Activated CD4-positive, alpha-beta T cell treated with anti-CD3 and anti-CD28 coated beads for 36 hours (primary cell): ENCODE measurements around the gene CNN2. TPM values are rescaled to one million over a fixed set of nuclear protein-coding genes. Genes with fewer than 3 reads are reported as not detected.
A peak's percentile ranks its signal among the peaks of the same experiment; 100 is the strongest.

Source experiments
- ATAC-seq: fragments of 200-7000 bp; cut with Tn5 transposase; one replicate; pipeline ENCODE4 v1.10.0; 2021; ENCODE audit warnings: mild to moderate bottlenecking, moderate library complexity
- CTCF ChIA-PET: fragments of 350-600 bp; sonication (Branson Sonifier 250); formaldehyde crosslinking; loops from one replicate; lab custom pipeline; 2021; ENCODE audit warnings: antibody characterized with exemption; lab: Charles Lee
- POLR2A ChIA-PET: fragments of 350-600 bp; sonication (Branson Sonifier 250); formaldehyde crosslinking; loops from one replicate; lab custom pipeline; 2021; ENCODE audit warnings: antibody characterized with exemption, inconsistent platforms; lab: Charles Lee
- DNase-seq: peaks from one replicate; pipeline ENCODE4 v3.0.0-alpha.2; 2020
- H3K27ac Mint-ChIP-seq: one replicate; pipeline ENCODE4 v1.8.0; 2021; ENCODE audit warnings: mixed read lengths
- H3K27me3 Mint-ChIP-seq: one replicate; pipeline ENCODE4 v1.8.0; 2021; ENCODE audit warnings: mixed read lengths
- H3K36me3 Mint-ChIP-seq: one replicate; pipeline ENCODE4 v1.8.0; 2021; ENCODE audit warnings: low read depth, mixed read lengths
- H3K4me1 Mint-ChIP-seq: one replicate; pipeline ENCODE4 v1.8.0; 2021; ENCODE audit warnings: mixed read lengths
- H3K4me3 Mint-ChIP-seq: one replicate; pipeline ENCODE4 v1.8.0; 2021; ENCODE audit warnings: mild to moderate bottlenecking, moderate library complexity, mixed read lengths
- H3K9me3 Mint-ChIP-seq: one replicate; pipeline ENCODE4 v1.8.0; 2021; ENCODE audit warnings: low read depth, mixed read lengths
- intact Hi-C, 2 experiments: fragments of 100-400 bp; cut with DNase I in 1 of 2; cut with micrococcal nuclease in 1 of 2; formaldehyde crosslinking; loops; one replicate each; pipeline versions ENCODE4 v1.14.2 to v1.15.1; 2022 to 2024; cut with DNase I, micrococcal nuclease
- total RNA-seq, 2 experiments: library from RNA; stranded (reverse); gene quantifications; one replicate each; pipeline ENCODE4 v1.2.3, GENCODE V29; 2021

CNN2 gene
- total RNA-seq: 100 to 1,000 TPM; 108 to 130 TPM

GRCh38 chr19:1025960-1026782, at the start of gene CNN2:
TSS of gene CNN2 (plus strand) at chr19:1026608. CDS start at chr19:1026662, 54 bp downstream.
- Mint-ChIP-seq H3K27ac (peak within 1 kb of the TSS; percentile 87), H3K4me1 (peaks cover 31% of the 10 kb centered on the region), H3K27me3 (no peaks in the 10 kb centered on the region), H3K4me3 (peak within 1 kb of the TSS; percentile 88), H3K9me3 (no peaks in the 10 kb centered on the region), H3K36me3 (peaks cover 10% of the 10 kb centered on the region)
- CTCF ChIA-PET: interaction anchor here (0.6 to 1.4 kb wide), 7 partner anchors 11 to 185 kb away, joined by 3 to 7 read pairs (median 4); partner anchors contain the start of gene ABCA7
- DNase-seq (peak; percentile 83), ATAC-seq (peak; percentile 58)
- intact Hi-C loops: loop anchor here in 1 of 2 experiments (1.0 to 5.0 kb wide), 3 partner anchors 41 to 381 kb away; partner anchors contain the start of genes ARHGAP45, DAZAP1 and GPX4
- POLR2A ChIA-PET: interaction anchor here (0.6 to 1.3 kb wide), 7 partner anchors 14 to 243 kb away, joined by 3 to 9 read pairs (median 3); partner anchors contain the start of genes ABCA7 and CIRBP

GRCh38 chr19:977058-977464, 49.3 kb upstream of the CNN2 start:
- no peak for ATAC-seq
- intact Hi-C loops: no loop called here
- ChIA-PET CTCF (interaction anchor here (0.6 to 1.3 kb wide), 3 partner anchors 24 to 206 kb away, joined by 3 to 4 read pairs (median 4); no protein-coding TSS in a partner anchor), POLR2A (interaction anchor here (1.2 kb wide), 1 partner anchor 154 kb away, joined by 3 read pairs; no protein-coding TSS in a partner anchor)
- Mint-ChIP-seq H3K27me3 (no peaks in the 10 kb centered on the region), H3K9me3 (no peaks in the 10 kb centered on the region), H3K4me3 (no peak overlapping the region), H3K4me1 (no peaks in the 10 kb centered on the region), H3K36me3 (peaks cover 4% of the 10 kb centered on the region), H3K27ac (no peak overlapping the region)
- DNase-seq: no peak

GRCh38 chr19:979318-979741, 47.1 kb upstream of the CNN2 start:
- CTCF ChIA-PET: interaction anchor here (0.6 to 1.2 kb wide), 2 partner anchors 36 to 76 kb away, joined by 3 read pairs; no protein-coding TSS in a partner anchor
- ATAC-seq (no peak), DNase-seq (no peak)
- Mint-ChIP-seq H3K27me3 (no peaks in the 10 kb centered on the region), H3K9me3 (no peaks in the 10 kb centered on the region), H3K27ac (no peak overlapping the region), H3K36me3 (peaks cover 2% of the 10 kb centered on the region), H3K4me3 (no peak overlapping the region), H3K4me1 (peaks cover 5% of the 10 kb centered on the region)
- POLR2A ChIA-PET: no interaction called here
- intact Hi-C loops: no loop called here

- ChIA-PET POLR2A (no interaction called here), CTCF (interaction anchor here (0.6 to 2.3 kb wide), 3 partner anchors 55 to 237 kb away, joined by 3 to 24 read pairs (median 5); no protein-coding TSS in a partner anchor)
- peaks cover 10% of the 10 kb centered on the region for H3K4me1 Mint-ChIP-seq
- H3K27ac Mint-ChIP-seq: no peak overlapping the region
- H3K9me3 Mint-ChIP-seq: no peaks in the 10 kb centered on the region
- intact Hi-C loops: loop anchor here in 1 of 2 experiments (5.0 kb wide), 1 partner anchor 208 kb away; no protein-coding TSS in a partner anchor
- H3K27me3 Mint-ChIP-seq: no peaks in the 10 kb centered on the region
- no peak overlapping the region for H3K4me3 Mint-ChIP-seq
- H3K36me3 Mint-ChIP-seq: peaks cover 2% of the 10 kb centered on the region
- ATAC-seq (no peak), DNase-seq (no peak)
These were observed 46.0 kb upstream of the CNN2 start for GRCh38 chr19:980133-980998.

GRCh38 chr19:982567-983170, 43.7 kb upstream of the CNN2 start:
- Mint-ChIP-seq H3K27ac (no peak overlapping the region), H3K4me3 (no peak overlapping the region), H3K27me3 (no peaks in the 10 kb centered on the region), H3K4me1 (peaks cover 14% of the 10 kb centered on the region), H3K36me3 (peaks cover 7% of the 10 kb centered on the region), H3K9me3 (no peaks in the 10 kb centered on the region)
- intact Hi-C loops: loop anchor here (1.0 to 5.0 kb wide), 6 partner anchors 61 to 320 kb away; no protein-coding TSS in a partner anchor
- DNase-seq (peak; percentile 87), ATAC-seq (peak; percentile 86)
- ChIA-PET POLR2A (no interaction called here), CTCF (interaction anchor here (0.8 to 3.8 kb wide), 13 partner anchors 12 to 119 kb away, joined by 3 to 26 read pairs (median 5); partner anchors contain the start of genes MED16 and RNU6-9)

- POLR2A ChIA-PET: interaction anchor here (0.7 to 1.4 kb wide), 5 partner anchors 37 to 178 kb away, joined by 3 to 6 read pairs (median 4); partner anchors contain the start of gene RNU6-2
- Mint-ChIP-seq H3K27ac (peak within 1 kb of the TSS; percentile 86), H3K27me3 (no peaks in the 10 kb centered on the region), H3K4me3 (peak within 1 kb of the TSS; percentile 91), H3K4me1 (peaks cover 14% of the 10 kb centered on the region), H3K9me3 (no peaks in the 10 kb centered on the region), H3K36me3 (peaks cover 7% of the 10 kb centered on the region)
- peak; percentile 92 for ATAC-seq
- intact Hi-C loops: loop anchor here (1.0 to 5.0 kb wide), 8 partner anchors 37 to 304 kb away; partner anchors contain the start of genes MED16 (in 1 of the 2), PTBP1 (in 1 of the 2), RNU6-2 (in 1 of the 2) and RNU6-9 (in 1 of the 2)
- CTCF ChIA-PET: interaction anchor here (0.6 to 3.8 kb wide), 20 partner anchors 12 to 363 kb away, joined by 3 to 26 read pairs (median 4); partner anchors contain the start of genes MED16 and RNU6-9
- peak; percentile 95 for DNase-seq
These were observed 42.0 kb upstream of the CNN2 start, which contains the start of gene WDR18 for GRCh38 chr19:984165-984967. TSS of gene WDR18 (plus strand) at chr19:984345. CDS start at chr19:984354, 9 bp downstream.

GRCh38 chr19:986083-986482, 40.3 kb upstream of the CNN2 start:
- intact Hi-C loops: no loop called here
- ChIA-PET POLR2A (no interaction called here), CTCF (interaction anchor here (1.3 kb wide), 1 partner anchor 287 kb away, joined by 4 read pairs; no protein-coding TSS in a partner anchor)
- ATAC-seq (no peak), DNase-seq (no peak)
- Mint-ChIP-seq H3K4me3 (peak overlapping the region; percentile 91), H3K9me3 (no peaks in the 10 kb centered on the region), H3K27ac (no peak overlapping the region), H3K27me3 (no peaks in the 10 kb centered on the region), H3K4me1 (peaks cover 14% of the 10 kb centered on the region), H3K36me3 (peaks cover 11% of the 10 kb centered on the region)

GRCh38 chr19:988081-988480, 38.3 kb upstream of the CNN2 start:
- POLR2A ChIA-PET: no interaction called here
- no peak for DNase-seq
- Mint-ChIP-seq H3K27ac (no peak overlapping the region), H3K27me3 (no peaks in the 10 kb centered on the region), H3K36me3 (peaks cover 14% of the 10 kb centered on the region), H3K9me3 (no peaks in the 10 kb centered on the region), H3K4me1 (peaks cover 14% of the 10 kb centered on the region), H3K4me3 (no peak overlapping the region)
- ATAC-seq: no peak
- intact Hi-C loops: no loop called here
- CTCF ChIA-PET: interaction anchor here (1.1 kb wide), 1 partner anchor 8 kb away, joined by 3 read pairs; no protein-coding TSS in a partner anchor

- CTCF ChIA-PET: no interaction called here
- Mint-ChIP-seq H3K9me3 (no peaks in the 10 kb centered on the region), H3K4me3 (no peak overlapping the region), H3K36me3 (peaks cover 14% of the 10 kb centered on the region), H3K27ac (no peak overlapping the region), H3K4me1 (peaks cover 13% of the 10 kb centered on the region), H3K27me3 (no peaks in the 10 kb centered on the region)
- POLR2A ChIA-PET: no interaction called here
- DNase-seq: no peak
- intact Hi-C loops: no loop called here
- ATAC-seq: no peak
These were observed 37.9 kb upstream of the CNN2 start for GRCh38 chr19:988510-988909.
